Sigmoid colon (tissue), 7 donors: ENCODE results near the gene DCST1. TPM values are rescaled to one million over a fixed set of nuclear protein-coding genes. Genes with fewer than 3 reads are reported as not detected.

Source experiments
- DNase-seq: peaks from one replicate; pipeline ENCODE4 v3.0.0-alpha.2; 2019
- H3K27ac ChIP-seq, 4 donors: fragments of 200-600 bp; sonication (generic); one replicate each; pipeline ENCODE4 v1.5.1; 2016 to 2019; ENCODE audit warnings: mild to moderate bottlenecking in 1 of 4
- H3K27me3 ChIP-seq, 3 donors: fragments of 200-600 bp; sonication (generic); one replicate each; pipeline ENCODE4 v1.5.1; 2019; ENCODE audit warnings: mild to moderate bottlenecking in 1 of 3
- H3K36me3 ChIP-seq, 4 donors: fragments of 200-600 bp; sonication (generic); one replicate each; pipeline ENCODE4 v1.5.1; 2016 to 2019
- H3K4me1 ChIP-seq, 4 donors: fragments of 200-600 bp; sonication (generic); one replicate each; pipeline ENCODE4 v1.5.1; 2017 to 2019
- H3K4me3 ChIP-seq, 4 donors: fragments of 200-600 bp; sonication (generic); one replicate each; pipeline ENCODE4 v1.5.1; 2017 to 2019; ENCODE audit warnings: mild to moderate bottlenecking in 2 of 4, moderate library complexity in 1 of 4
- H3K9me3 ChIP-seq, 4 donors: fragments of 200-600 bp in 3 of 4; sonication (generic) in 3 of 4; one replicate each; pipeline versions ENCODE4 v1.5.1 to v1.6.1; 2013 to 2019
- EP300 ChIP-seq, 4 donors: sonication (generic); formaldehyde crosslinking; IDR thresholded peaks; one replicate each; pipeline ENCODE4 v1.6.1; 2017; ENCODE audit warnings: antibody characterized with exemption in 4 of 4
- POLR2A ChIP-seq, 2 donors: fragments of 450-650 bp; IDR thresholded peaks; one replicate each; pipeline ENCODE4 v1.6.1; 2016; ENCODE audit warnings: antibody characterized with exemption in 2 of 2, mild to moderate bottlenecking in 2 of 2, moderate library complexity in 2 of 2
- POLR2AphosphoS5 ChIP-seq, 4 donors: sonication (generic); formaldehyde crosslinking; IDR thresholded peaks; one replicate each; pipeline ENCODE4 v1.6.1; 2017; ENCODE audit warnings: antibody characterized with exemption in 4 of 4
- WGBS, 2 donors: extraction: QIAGEN DNeasy Blood & Tissue Kit; methylation state at CpG; one replicate each; pipeline ENCODE4 v1.1.7; 2013; 5-methylcytosine and 5-hydroxymethylcytosine counted together
- intact Hi-C: fragments of 100-400 bp; cut with DNase I; formaldehyde crosslinking; loops from one replicate; pipeline ENCODE4 v1.15.1; 2023
- polyA plus RNA-seq, 3 donors: library from polyadenylated mRNA; stranded (reverse); fragments of 200-250 nt; gene quantifications; one replicate each; pipeline ENCODE4 v1.2.3, GENCODE V29; 2013
- total RNA-seq, 4 donors: library from RNA; depleted of rRNA; stranded (reverse); fragments of >200 nt; gene quantifications; one replicate each; pipeline ENCODE4 v1.1.0, GENCODE V29; 2016
- TF ChIP-seq, protein P1 (sequence below), 4 experiments: fragments of 450-650 bp in 3 of 4; fragments of 200-600 bp in 1 of 4; IDR thresholded peaks; one replicate each; pipeline ENCODE4 v1.5.1; 2016 to 2019; ENCODE audit warnings: antibody characterized with exemption in 4 of 4, mild to moderate bottlenecking in 3 of 4, moderate library complexity in 2 of 4
- donor health status: healthy with polysubstance abuse.
- donor health status: Bipolar disorder and iron deficiency.
- donor health status: healthy.

Gene DCST1
- total and polyA plus RNA-seq, 7 donors, result 0.09 to 0.16 TPM; not detected in 5

DNA sequence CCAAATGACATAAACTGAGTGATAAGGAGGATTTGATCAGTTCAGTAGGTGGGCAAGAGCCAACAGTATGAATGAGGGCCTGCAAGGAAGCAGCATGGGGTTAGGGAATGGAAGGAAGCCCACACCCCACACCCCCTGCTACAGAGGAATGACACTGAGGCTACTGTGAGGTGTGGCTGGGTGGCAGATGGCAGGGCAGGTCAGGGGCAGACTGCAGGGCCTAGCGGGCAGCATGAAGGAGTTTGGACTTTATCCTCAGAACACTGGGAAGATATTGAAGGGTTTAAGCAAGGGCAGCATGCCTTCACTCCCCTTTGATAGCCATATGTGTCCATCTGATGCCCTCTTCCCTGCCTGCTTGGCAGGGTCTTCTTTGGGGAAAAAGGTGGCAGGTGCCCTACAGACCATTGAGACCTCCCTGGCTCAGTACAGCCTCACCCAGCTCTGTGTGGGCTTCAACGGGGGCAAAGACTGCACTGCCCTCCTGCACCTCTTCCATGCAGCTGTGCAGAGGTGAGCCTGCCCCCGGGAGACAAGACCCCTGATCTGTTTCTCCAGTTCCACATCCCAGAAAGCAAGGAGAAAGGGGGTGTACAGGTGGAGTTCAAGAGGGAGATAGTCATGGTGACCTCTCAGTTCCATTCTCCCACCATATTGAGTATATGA is 44.3 kb upstream of the DCST1 start:
- TF ChIP-seq POLR2AphosphoS5 (IDR thresholded peaks at IDR 0.05), result no peak
- TF ChIP-seq, protein P1, sequence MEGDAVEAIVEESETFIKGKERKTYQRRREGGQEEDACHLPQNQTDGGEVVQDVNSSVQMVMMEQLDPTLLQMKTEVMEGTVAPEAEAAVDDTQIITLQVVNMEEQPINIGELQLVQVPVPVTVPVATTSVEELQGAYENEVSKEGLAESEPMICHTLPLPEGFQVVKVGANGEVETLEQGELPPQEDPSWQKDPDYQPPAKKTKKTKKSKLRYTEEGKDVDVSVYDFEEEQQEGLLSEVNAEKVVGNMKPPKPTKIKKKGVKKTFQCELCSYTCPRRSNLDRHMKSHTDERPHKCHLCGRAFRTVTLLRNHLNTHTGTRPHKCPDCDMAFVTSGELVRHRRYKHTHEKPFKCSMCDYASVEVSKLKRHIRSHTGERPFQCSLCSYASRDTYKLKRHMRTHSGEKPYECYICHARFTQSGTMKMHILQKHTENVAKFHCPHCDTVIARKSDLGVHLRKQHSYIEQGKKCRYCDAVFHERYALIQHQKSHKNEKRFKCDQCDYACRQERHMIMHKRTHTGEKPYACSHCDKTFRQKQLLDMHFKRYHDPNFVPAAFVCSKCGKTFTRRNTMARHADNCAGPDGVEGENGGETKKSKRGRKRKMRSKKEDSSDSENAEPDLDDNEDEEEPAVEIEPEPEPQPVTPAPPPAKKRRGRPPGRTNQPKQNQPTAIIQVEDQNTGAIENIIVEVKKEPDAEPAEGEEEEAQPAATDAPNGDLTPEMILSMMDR (IDR thresholded peaks at IDR 0.05), result no peak
- no peak for TF ChIP-seq EP300 (IDR thresholded peaks at IDR 0.05)
- TF ChIP-seq POLR2A (IDR thresholded peaks at IDR 0.05), result no peak
- 61 to 85% methylated on average over 3 of the region's 3 CpGs for WGBS, 2 donors
- H3K4me3 ChIP-seq, result no peak overlapping the region
- H3K36me3 ChIP-seq, result peaks cover 14 to 56% (median 21%) of the 10 kb centered on the region in 4 donors
- no peak overlapping the region for H3K27ac ChIP-seq
- no peaks in the 10 kb centered on the region for H3K9me3 ChIP-seq
- no peak for DNase-seq
- H3K27me3 ChIP-seq, result no peaks in the 10 kb centered on the region
- intact Hi-C loops, result no loop called here
- peaks cover 0 to 5% (median 3%) of the 10 kb centered on the region in 4 donors for H3K4me1 ChIP-seq

- Histone ChIP-seq H3K9me3 (no peaks in the 10 kb centered on the region), H3K27ac (no peak overlapping the region), H3K4me3 (no peak overlapping the region), H3K27me3 (no peaks in the 10 kb centered on the region), H3K36me3 (peaks cover 14 to 56% (median 21%) of the 10 kb centered on the region in 4 donors), H3K4me1 (no peaks in the 10 kb centered on the region)
- intact Hi-C loops, result no loop called here
- TF ChIP-seq, protein P1 (IDR thresholded peaks at IDR 0.05), result no peak
- TF ChIP-seq POLR2A (IDR thresholded peaks at IDR 0.05) (no peak), POLR2AphosphoS5 (IDR thresholded peaks at IDR 0.05) (no peak), EP300 (IDR thresholded peaks at IDR 0.05) (no peak)
- no peak for DNase-seq
- 94 to 95% methylated on average over 8 of the region's 8 CpGs for WGBS, 2 donors
These were observed 43.3 kb upstream of the DCST1 start for GRCh38 chr1:154990276-154990675.

- intact Hi-C loops, result no loop called here
- WGBS, 2 donors, result 81 to 86% methylated on average over 14 of the region's 14 CpGs
- no peaks in the 10 kb centered on the region for H3K9me3 ChIP-seq
- no peak overlapping the region for H3K27ac ChIP-seq
- peaks cover 4 to 44% (median 15%) of the 10 kb centered on the region in 4 donors for H3K36me3 ChIP-seq
- H3K4me1 ChIP-seq, result peaks cover 0 to 6% (median 3%) of the 10 kb centered on the region in 4 donors
- H3K27me3 ChIP-seq, result no peaks in the 10 kb centered on the region
- TF ChIP-seq, protein P1 (IDR thresholded peaks at IDR 0.05), result no peak
- TF ChIP-seq POLR2A (IDR thresholded peaks at IDR 0.05) (no peak), POLR2AphosphoS5 (IDR thresholded peaks at IDR 0.05) (no peak), EP300 (IDR thresholded peaks at IDR 0.05) (no peak)
- no peak overlapping the region for H3K4me3 ChIP-seq
- no peak for DNase-seq
These were observed 40.7 kb upstream of the DCST1 start for GRCh38 chr1:154992721-154993571.

DNA sequence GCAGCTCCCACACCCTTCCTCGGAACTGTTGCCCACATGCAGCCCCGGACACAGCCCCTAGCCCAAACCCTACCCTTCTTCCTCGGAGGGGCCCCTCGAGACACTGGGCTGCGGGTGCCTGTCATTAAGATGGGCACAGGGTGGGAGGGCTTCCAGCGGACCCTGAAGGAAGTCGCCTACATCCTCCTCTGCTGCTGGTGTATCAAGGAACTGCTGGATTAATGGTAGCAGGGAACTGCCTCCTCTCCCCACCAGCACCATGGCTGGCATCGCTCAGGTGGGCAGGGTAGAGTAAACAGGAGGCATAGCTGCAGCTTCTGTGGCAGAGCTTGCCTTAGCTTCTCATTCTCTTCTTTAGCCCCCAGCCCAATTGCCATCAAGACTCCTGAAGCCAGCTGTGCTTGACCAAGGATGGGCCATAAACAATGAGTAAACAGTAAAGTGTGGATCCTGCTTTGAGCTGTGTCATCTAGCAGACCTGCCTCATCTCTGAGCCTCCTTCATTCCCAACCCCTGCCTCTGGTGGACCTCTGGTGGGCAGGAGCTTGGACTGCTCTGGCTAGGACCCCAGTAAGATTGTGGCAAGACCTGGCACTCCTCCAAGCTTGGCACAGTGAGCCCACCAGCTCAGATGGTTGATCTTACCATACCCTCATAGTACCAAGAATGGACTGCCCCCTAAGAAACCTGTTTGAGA is 39.9 kb upstream of the DCST1 start, which contains the start of gene LENEP:
Gene LENEP (plus strand): TSS at position 15 of the 697 bp plus-strand sequence. CDS start 22 bp downstream, at position 37.
- Histone ChIP-seq H3K4me1 (peaks cover 0 to 9% (median 6%) of the 10 kb centered on the region in 4 donors), H3K27ac (no peak within 1 kb of the TSS), H3K4me3 (no peak within 1 kb of the TSS), H3K9me3 (no peaks in the 10 kb centered on the region), H3K27me3 (no peaks in the 10 kb centered on the region), H3K36me3 (peaks cover 0 to 36% (median 8%) of the 10 kb centered on the region in 4 donors)
- TF ChIP-seq POLR2AphosphoS5 (IDR thresholded peaks at IDR 0.05), result no peak
- no peak for TF ChIP-seq EP300 (IDR thresholded peaks at IDR 0.05)
- no peak for TF ChIP-seq POLR2A (IDR thresholded peaks at IDR 0.05)
- TF ChIP-seq, protein P1 (IDR thresholded peaks at IDR 0.05), result no peak
- DNase-seq, result no peak
- intact Hi-C loops, result no loop called here
- WGBS, 2 donors, result 78% methylated on average over 8 of the region's 8 CpGs
